H1 (cell line): ENCODE results near the gene SPOCK1. TPM values are rescaled to one million over a fixed set of nuclear protein-coding genes. Genes with fewer than 3 reads are reported as not detected.

Source experiments
- CTCF ChIA-PET: fragments of 300-600 bp; sonication (Branson Sonifier 250); formaldehyde crosslinking; loops from one replicate; lab custom pipeline; 2021; ENCODE audit not compliant: partially characterized antibody; lab: Charles Lee
- POLR2A ChIA-PET: fragments of 300-600 bp; sonication (Branson Sonifier 250); formaldehyde crosslinking; loops from one replicate; lab custom pipeline; 2021; ENCODE audit warnings: inconsistent platforms; ENCODE audit not compliant: partially characterized antibody; lab: Charles Lee
- DNase-seq, 2 experiments: peaks; one replicate each; pipeline versions ENCODE4 v3.0.0 to v3.0.0-alpha.2; 2010 to 2022; ENCODE audit warnings: low spot score in 2 of 2, low read depth in 1 of 2, mixed read lengths in 1 of 2
- FAIRE-seq: peaks from 2 replicates; lab custom pipeline; 2011; peaks lifted over from hg19 to GRCh38; lab: Jason Lieb, UNC
- H2AFZ ChIP-seq: 2 replicates; pipeline ENCODE4 v1.8.1; 2012; ENCODE audit warnings: low read length, inconsistent platforms
- H2AK5ac ChIP-seq: 2 replicates; pipeline ENCODE4 v1.6.1; 2013; ENCODE audit warnings: low read depth, low read length
- H2BK120ac ChIP-seq: replicated peaks from 2 replicates; pipeline ENCODE3; 2013; ENCODE audit warnings: low read depth, low read length, inconsistent platforms
- H2BK12ac ChIP-seq: 2 replicates; pipeline ENCODE4 v1.6.1; 2013; ENCODE audit warnings: low read depth, low read length
- H2BK15ac ChIP-seq: 2 replicates; pipeline ENCODE4 v1.6.1; 2013; ENCODE audit warnings: low read length
- H2BK20ac ChIP-seq: 2 replicates; pipeline ENCODE4 v1.6.1; 2013; ENCODE audit warnings: low read length
- H2BK5ac ChIP-seq: 2 replicates; pipeline ENCODE4 v1.6.1; 2013; ENCODE audit warnings: low read depth, low read length
- H3K14ac ChIP-seq: 2 replicates; pipeline ENCODE4 v1.6.1; 2013; ENCODE audit warnings: inconsistent platforms; ENCODE audit not compliant: insufficient read length
- H3K18ac ChIP-seq: 2 replicates; pipeline ENCODE4 v1.6.1; 2013; ENCODE audit warnings: low read length; ENCODE audit errors: extremely low read depth
- H3K23ac ChIP-seq: 2 replicates; pipeline ENCODE4 v1.6.1; 2013; ENCODE audit warnings: inconsistent platforms; ENCODE audit not compliant: insufficient read length
- H3K23me2 ChIP-seq: 2 replicates; pipeline ENCODE4 v1.6.1; 2013; ENCODE audit warnings: low read depth, low read length
- H3K27ac ChIP-seq: 2 replicates; pipeline ENCODE4 v1.6.1; 2011; ENCODE audit warnings: low read depth, low read length, inconsistent platforms
- H3K27me3 ChIP-seq, 4 experiments: replicated peaks in 1 of 4; 1 replicate in 1 of 4; 2 replicates in 3 of 4; pipeline versions ENCODE4 v1.6.1 to v1.8.1; 2011 to 2013; ENCODE audit warnings: low read length in 3 of 4, mild to moderate bottlenecking in 3 of 4, inconsistent platforms in 2 of 4, mixed read lengths in 2 of 4, moderate library complexity in 1 of 4; ENCODE audit not compliant: control insufficient read depth in 3 of 4, insufficient read depth in 3 of 4; ENCODE audit errors: extremely low read depth in 1 of 4
- H3K36me3 ChIP-seq, 4 experiments: 2 replicates each; pipeline versions ENCODE4 v1.6.1 to v1.8.1; 2011 to 2013; ENCODE audit warnings: mild to moderate bottlenecking in 4 of 4, low read length in 3 of 4, moderate library complexity in 2 of 4, control low read depth in 1 of 4, inconsistent platforms in 1 of 4; ENCODE audit not compliant: insufficient read depth in 4 of 4, control insufficient read depth in 2 of 4
- H3K4ac ChIP-seq: replicated peaks from 2 replicates; pipeline ENCODE3; 2013; ENCODE audit warnings: low read length, low read depth, mixed read lengths, inconsistent platforms; ENCODE audit not compliant: insufficient read length
- H3K4me1 ChIP-seq, 4 experiments: replicated peaks in 1 of 4; 1 replicate in 1 of 4; 2 replicates in 3 of 4; pipeline versions ENCODE4 v1.6.1 to v1.8.1; 2011 to 2013; ENCODE audit warnings: low read length in 3 of 4, inconsistent platforms in 2 of 4, mixed read lengths in 1 of 4; ENCODE audit not compliant: insufficient read depth in 4 of 4, control insufficient read depth in 3 of 4
- H3K4me2 ChIP-seq, 2 experiments: 2 replicates each; pipeline versions ENCODE4 v1.6.1 to v1.8.1; 2011 to 2013; ENCODE audit warnings: low read depth in 2 of 2, low read length in 2 of 2, control low read depth in 1 of 2, inconsistent platforms in 1 of 2, mild to moderate bottlenecking in 1 of 2; ENCODE audit not compliant: insufficient read depth in 1 of 2
- H3K4me3 ChIP-seq, 4 experiments: fragments of 200-600, 300-600 bp in 1 of 4; sonication (generic), shearing (Covaris generic), sonication (Bioruptor Twin) in 1 of 4; 2 replicates each; pipeline versions ENCODE4 v1.5.1 to v1.8.1; 2011 to 2016; ENCODE audit warnings: low read length in 4 of 4, low read depth in 3 of 4, control low read depth in 2 of 4, inconsistent platforms in 2 of 4, mild to moderate bottlenecking in 2 of 4, mixed read lengths in 1 of 4, moderate library complexity in 1 of 4; ENCODE audit not compliant: insufficient read depth in 2 of 4; ENCODE audit errors: extremely low read depth in 1 of 4
- H3K56ac ChIP-seq: replicated peaks from 2 replicates; pipeline ENCODE3; 2013; ENCODE audit warnings: low read depth, mild to moderate bottlenecking, mixed read lengths, low read length, inconsistent platforms; ENCODE audit not compliant: insufficient read length
- H3K79me1 ChIP-seq: 2 replicates; pipeline ENCODE4 v1.6.1; 2013; ENCODE audit warnings: low read depth, low read length, control low read depth
- H3K79me2 ChIP-seq, 2 experiments: 2 replicates each; pipeline versions ENCODE4 v1.6.1 to v1.8.1; 2012 to 2013; ENCODE audit warnings: low read length in 2 of 2, mild to moderate bottlenecking in 2 of 2, inconsistent platforms in 1 of 2; ENCODE audit not compliant: insufficient read depth in 2 of 2, control insufficient read depth in 1 of 2
- H3K9ac ChIP-seq, 4 experiments: replicated peaks in 1 of 4; 1 replicate in 1 of 4; 2 replicates in 3 of 4; pipeline versions ENCODE4 v1.6.1 to v1.8.1; 2011 to 2013; ENCODE audit warnings: low read depth in 3 of 4, low read length in 3 of 4, control low read depth in 2 of 4, mild to moderate bottlenecking in 2 of 4, moderate library complexity in 2 of 4, inconsistent platforms in 1 of 4; ENCODE audit errors: extremely low read depth in 1 of 4
- H3K9me3 ChIP-seq, 2 experiments: 2 replicates each; pipeline versions ENCODE4 v1.6.1 to v1.8.1; 2012 to 2013; ENCODE audit warnings: mild to moderate bottlenecking in 2 of 2, moderate library complexity in 2 of 2, control low read depth in 1 of 2, inconsistent platforms in 1 of 2, low read depth in 1 of 2, low read length in 1 of 2, mixed read lengths in 1 of 2; ENCODE audit not compliant: insufficient read depth in 2 of 2
- H4K20me1 ChIP-seq, 2 experiments: replicated peaks in 1 of 2; 2 replicates each; pipeline versions ENCODE3 to v1.8.1; 2011 to 2013; ENCODE audit warnings: inconsistent platforms in 2 of 2, low read length in 2 of 2, mild to moderate bottlenecking in 1 of 2; ENCODE audit not compliant: insufficient read depth in 2 of 2, control insufficient read depth in 1 of 2
- H4K5ac ChIP-seq: 2 replicates; pipeline ENCODE4 v1.6.1; 2013; ENCODE audit warnings: low read length, low read depth, mixed read lengths, inconsistent platforms; ENCODE audit not compliant: insufficient read length
- H4K8ac ChIP-seq: 2 replicates; pipeline ENCODE4 v1.8.0; 2013; ENCODE audit warnings: mild to moderate bottlenecking, moderate library complexity, low read length, inconsistent platforms; ENCODE audit not compliant: insufficient read depth; ENCODE audit errors: extremely low read depth
- H4K91ac ChIP-seq: replicated peaks from 2 replicates; pipeline ENCODE3; 2013; ENCODE audit warnings: low read length, mixed read lengths, inconsistent platforms; ENCODE audit not compliant: insufficient read length
- CBX8 ChIP-seq: fragments of 300-800, 300-1000 bp; sonication (generic); IDR thresholded peaks from 2 replicates; pipeline ENCODE4 v1.7.1; 2016; ENCODE audit warnings: low read depth, low read length, borderline replicate concordance
- CHD2 ChIP-seq: IDR thresholded peaks from 2 replicates; pipeline ENCODE4 v1.6.1; 2012; ENCODE audit warnings: low read length, improper control_type of control experiment
- KDM4A ChIP-seq: IDR thresholded peaks from one replicate; pipeline ENCODE4 v1.7.1; 2012; ENCODE audit warnings: low read depth, mild to moderate bottlenecking, moderate library complexity, low read length, inconsistent platforms; ENCODE audit not compliant: severe bottlenecking
- MAX ChIP-seq: IDR thresholded peaks from 2 replicates; pipeline ENCODE4 v1.6.1; 2012; ENCODE audit warnings: inconsistent platforms
- SRF ChIP-seq: IDR thresholded peaks from 2 replicates; pipeline ENCODE4 v1.6.1; 2011; ENCODE audit warnings: mild to moderate bottlenecking, low read depth, low read length, moderate library complexity
- WGBS, 2 experiments: shearing (Covaris generic) in 1 of 2; methylation state at CpG; one replicate each; pipeline versions ENCODE4 v1.1.6 to v1.1.7; 2013 to 2015; ENCODE audit warnings: low lambda C conversion rate in 2 of 2, mixed read lengths in 2 of 2, inconsistent platforms in 1 of 2, low coverage in 1 of 2, missing lambda C conversion rate in 1 of 2; ENCODE audit not compliant: insufficient replicate concordance in 2 of 2, insufficient coverage in 1 of 2, insufficient read length in 1 of 2; ENCODE audit errors: extremely low coverage in 1 of 2, missing lambda C conversion rate in 1 of 2; 5-methylcytosine and 5-hydroxymethylcytosine counted together
- polyA plus RNA-seq, 7 experiments: library from polyadenylated mRNA; depleted of rRNA in 3 of 7; stranded (reverse) in 5 of 7; unstranded in 2 of 7; fragments of >200 nt in 5 of 7; fragments of 200-250 nt in 2 of 7; gene quantifications; 1 replicate in 5 of 7; 2 replicates in 1 of 7; 4 replicates in 1 of 7; pipeline versions ENCODE4 v1.2.1 to v1.2.3, GENCODE V29; 2011 to 2013; ENCODE audit warnings: missing spikeins in 2 of 7, mixed read lengths in 2 of 7
- total RNA-seq: library from RNA; stranded (reverse); fragmentation: NEBNext Ultra II Directional; extraction: Animal tissue kit (Norgen Biotek cat#: 25700); gene quantifications from 2 replicates; pipeline ENCODE4 v1.2.1, GENCODE V29; 2021

SPOCK1 gene
- total and polyA plus RNA-seq, 2 of the 8 experiments (the other 6 are each of a cell fraction or from before 2014, with no cell fraction given) = 6.9 to 18.1 TPM

- Histone ChIP-seq H3K4me3 (no peak overlapping the region), H3K4ac (no peak overlapping the region), H3K14ac (no peak overlapping the region), H3K79me1 (no peaks in the 10 kb centered on the region), H3K9me3 (no peaks in the 10 kb centered on the region), H3K18ac (no peak overlapping the region), H2BK15ac (no peak overlapping the region), H2BK20ac (no peak overlapping the region), H3K79me2 (no peaks in the 10 kb centered on the region), H2BK5ac (no peak overlapping the region), H3K27me3 (no peaks in the 10 kb centered on the region), H3K36me3 (no peaks in the 10 kb centered on the region), H4K5ac (no peak overlapping the region), H2AK5ac (no peak overlapping the region), H3K4me2 (no peak overlapping the region), H4K8ac (no peak overlapping the region), H2BK12ac (no peak overlapping the region), H2BK120ac (no peak overlapping the region), H2AFZ (no peak overlapping the region), H4K20me1 (no peaks in the 10 kb centered on the region), H3K23ac (no peak overlapping the region), H3K56ac (no peak overlapping the region), H3K4me1 (no peaks in the 10 kb centered on the region), H3K23me2 (no peaks in the 10 kb centered on the region), H3K9ac (no peak overlapping the region), H3K27ac (no peak overlapping the region), H4K91ac (no peak overlapping the region)
- CTCF ChIA-PET = no interaction called here
- POLR2A ChIA-PET = no interaction called here
- FAIRE-seq (no peak), DNase-seq (no peak)
- TF ChIP-seq SRF (no peak), MAX (no peak), KDM4A (no peak), CBX8 (no peak), CHD2 (no peak)
- WGBS, 2 experiments = 89% methylated on average over 2 of the region's 2 CpGs; no CpG with 5 or more reads in 1 of the 2 experiments
Observed at GRCh38 chr5:137269946-137270345, 229.2 kb downstream of the SPOCK1 start.
